A549 (cell line): ENCODE results near the gene NCOA6. TPM values are rescaled to one million over a fixed set of nuclear protein-coding genes. Genes with fewer than 3 reads are reported as not detected.

Experiments
- ATAC-seq, 2 experiments: fragments of 200-7000 bp in 1 of 2; fragments of >200 bp in 1 of 2; cut with Nextera tagmentation in 1 of 2; cut with Tn5 transposase in 1 of 2; 3 replicates each; pipeline versions ENCODE4 v1.8.0 to v1.9.1; 2018 to 2020; ENCODE audit warnings: mild to moderate bottlenecking in 1 of 2, moderate library complexity in 1 of 2
- CTCF ChIA-PET: fragments of 300-600 bp; sonication (Branson Sonifier 250); formaldehyde crosslinking; extraction: SDS; loops from one replicate; lab custom pipeline; 2021; ENCODE audit warnings: antibody characterized with exemption, inconsistent platforms; lab: Yijun Ruan, JAX
- POLR2A ChIA-PET: fragments of 350-600 bp; formaldehyde crosslinking; extraction: SDS; loops from one replicate; lab custom pipeline; 2021; ENCODE audit warnings: antibody characterized with exemption, inconsistent platforms; lab: Yijun Ruan, JAX
- DNase-seq, 2 experiments: peaks; one replicate each; pipeline versions ENCODE4 v3.0.0 to v3.0.0-alpha.2; 2011 to 2016; ENCODE audit warnings: low read depth in 1 of 2, low spot score in 1 of 2
- FAIRE-seq: peaks from 2 replicates; lab custom pipeline; 2011; peaks lifted over from hg19 to GRCh38; lab: Jason Lieb, UNC
- H3K27ac ChIP-seq, 2 experiments: fragments of >200 bp; sonication (Bioruptor Twin); formaldehyde crosslinking; 3 replicates each; pipeline ENCODE4 v1.5.1; 2016 to 2017
- H3K4me1 ChIP-seq: fragments of >200 bp; sonication (Bioruptor Twin); formaldehyde crosslinking; 3 replicates; pipeline ENCODE4 v1.6.1; 2016
- H3K4me2 ChIP-seq: fragments of >200 bp; sonication (Bioruptor Twin); formaldehyde crosslinking; 3 replicates; pipeline ENCODE4 v1.6.1; 2016
- H3K4me3 ChIP-seq: fragments of >200 bp; sonication (Bioruptor Twin); formaldehyde crosslinking; 3 replicates; pipeline ENCODE4 v1.5.1; 2016
- H3K9me3 ChIP-seq: fragments of >200 bp; sonication (Bioruptor Twin); formaldehyde crosslinking; 3 replicates; pipeline ENCODE4 v1.6.1; 2016
- ATOH8 ChIP-seq: fragments of 250-450 bp; sonication (Bioruptor Pico); IDR thresholded peaks from 2 replicates; pipeline ENCODE4 v1.5.0; 2020; ENCODE audit warnings: low read depth, mild to moderate bottlenecking, moderate library complexity
- BCL3 ChIP-seq: fragments of >200 bp; sonication (Bioruptor Twin); formaldehyde crosslinking; IDR thresholded peaks from 3 replicates; pipeline ENCODE4 v1.6.1; 2016
- BHLHE40 ChIP-seq: IDR thresholded peaks from 2 replicates; pipeline ENCODE4 v1.6.1; 2012; ENCODE audit warnings: low read depth, low read length, inconsistent platforms
- CBX8 ChIP-seq: fragments of 200-600 bp; sonication (generic); IDR thresholded peaks from 2 replicates; pipeline ENCODE4 v1.6.1; 2016
- CEBPB ChIP-seq, 2 experiments: fragments of >200 bp in 1 of 2; sonication (Bioruptor Twin) in 1 of 2; formaldehyde crosslinking in 1 of 2; IDR thresholded peaks; 2 replicates each; pipeline ENCODE4 v1.6.1; 2012 to 2016
- CTCF ChIP-seq: fragments of >200 bp; sonication (Bioruptor Twin); formaldehyde crosslinking; IDR thresholded peaks from 3 replicates; pipeline ENCODE4 v1.5.1; 2016
- EHMT2 ChIP-seq: fragments of 200-600 bp; sonication (generic); IDR thresholded peaks from 2 replicates; pipeline ENCODE4 v1.6.1; 2016; ENCODE audit warnings: antibody characterized with exemption, low read depth, mild to moderate bottlenecking, moderate library complexity
- ELK1 ChIP-seq: fragments of 150-350 bp; IDR thresholded peaks from 2 replicates; pipeline ENCODE4 v1.6.1; 2014; ENCODE audit warnings: low read depth, mild to moderate bottlenecking, low read length
- EP300 ChIP-seq, 2 experiments: fragments of >200 bp; sonication (Bioruptor Twin); formaldehyde crosslinking; IDR thresholded peaks; 2 replicates in 1 of 2; 3 replicates in 1 of 2; pipeline ENCODE4 v1.6.1; 2016 to 2017
- ESRRA ChIP-seq: fragments of 150-350 bp; IDR thresholded peaks from 2 replicates; pipeline ENCODE4 v1.6.1; 2014; ENCODE audit warnings: mild to moderate bottlenecking, low read length, borderline replicate concordance
- FOSL2 ChIP-seq, 2 experiments: fragments of 450-650 bp in 1 of 2; fragments of >200 bp in 1 of 2; sonication (Bioruptor Twin) in 1 of 2; formaldehyde crosslinking; IDR thresholded peaks; 2 replicates each; pipeline versions ENCODE4 v1.5.0 to v1.6.1; 2016 to 2020; ENCODE audit warnings: mild to moderate bottlenecking in 1 of 2, moderate library complexity in 1 of 2
- GATA3 ChIP-seq: IDR thresholded peaks from 2 replicates; pipeline ENCODE4 v1.6.1; 2012; ENCODE audit warnings: borderline replicate concordance
- HEYL ChIP-seq: fragments of 250-450 bp; sonication (Bioruptor Pico); IDR thresholded peaks from 2 replicates; pipeline ENCODE4 v1.8.0; 2021; ENCODE audit warnings: mild to moderate bottlenecking, moderate library complexity
- JUNB ChIP-seq: fragments of >200 bp; sonication (Bioruptor Twin); formaldehyde crosslinking; IDR thresholded peaks from 2 replicates; pipeline ENCODE4 v1.6.1; 2016
- KDM5A ChIP-seq: fragments of 200-600 bp; sonication (generic); IDR thresholded peaks from 2 replicates; pipeline ENCODE4 v1.6.1; 2016; ENCODE audit warnings: antibody characterized with exemption, mild to moderate bottlenecking
- MAZ ChIP-seq: fragments of 150-350 bp; IDR thresholded peaks from 2 replicates; pipeline ENCODE4 v1.6.1; 2014; ENCODE audit warnings: antibody characterized with exemption, low read depth, low read length, borderline replicate concordance
- POLR2AphosphoS2 ChIP-seq: conservative IDR thresholded peaks from 2 replicates; pipeline ENCODE4 v1.6.1; 2012; ENCODE audit warnings: low read length, improper control_type of control experiment, inconsistent platforms
- RAD21 ChIP-seq, 2 experiments: fragments of >200 bp in 1 of 2; sonication (Bioruptor Twin) in 1 of 2; formaldehyde crosslinking in 1 of 2; IDR thresholded peaks in 1 of 2; conservative IDR thresholded peaks in 1 of 2; 2 replicates in 1 of 2; 3 replicates in 1 of 2; pipeline ENCODE4 v1.6.1; 2012 to 2018; ENCODE audit warnings: inconsistent platforms in 1 of 2
- RFX5 ChIP-seq: fragments of 450-650 bp; IDR thresholded peaks from 2 replicates; pipeline ENCODE4 v1.7.1; 2014; ENCODE audit warnings: antibody characterized with exemption, mild to moderate bottlenecking, moderate library complexity
- SMC3 ChIP-seq: fragments of >200 bp; sonication (Bioruptor Twin); formaldehyde crosslinking; IDR thresholded peaks from 3 replicates; pipeline ENCODE4 v1.6.1; 2018; ENCODE audit warnings: inconsistent platforms
- ZSCAN20 ChIP-seq: fragments of 250-450 bp; sonication (Bioruptor Pico); IDR thresholded peaks from 2 replicates; pipeline ENCODE4 v1.8.0; 2022; ENCODE audit warnings: mild to moderate bottlenecking, moderate library complexity
- WGBS: methylation state at CpG from one replicate; pipeline ENCODE4 v1.1.6; 2017; ENCODE audit errors: missing lambda C conversion rate; 5-methylcytosine and 5-hydroxymethylcytosine counted together
- polyA plus RNA-seq, 4 experiments: library from polyadenylated mRNA; depleted of rRNA in 3 of 4; stranded (reverse); fragments of >200 nt; fragmentation: RNase III in 1 of 4; extraction: RNeasy Plus Mini Kit Qiagen cat#74134 plus additional on column Dnase treatment in 1 of 4; gene quantifications; 2 replicates in 3 of 4; 3 replicates in 1 of 4; pipeline ENCODE4 v1.2.3, GENCODE V29; 2011 to 2017
- TF ChIP-seq, protein P1 (sequence below): IDR thresholded peaks from 2 replicates; pipeline ENCODE4 v1.6.1; 2012
- TF ChIP-seq, protein P2 (sequence below): IDR thresholded peaks from 2 replicates; pipeline ENCODE4 v1.6.1; 2012; ENCODE audit warnings: low read depth, borderline replicate concordance

NCOA6 gene
- polyA plus RNA-seq, 2 of the 4 experiments (the other 2 are of a cell fraction), result 15.8 to 18.0 TPM

DNA sequence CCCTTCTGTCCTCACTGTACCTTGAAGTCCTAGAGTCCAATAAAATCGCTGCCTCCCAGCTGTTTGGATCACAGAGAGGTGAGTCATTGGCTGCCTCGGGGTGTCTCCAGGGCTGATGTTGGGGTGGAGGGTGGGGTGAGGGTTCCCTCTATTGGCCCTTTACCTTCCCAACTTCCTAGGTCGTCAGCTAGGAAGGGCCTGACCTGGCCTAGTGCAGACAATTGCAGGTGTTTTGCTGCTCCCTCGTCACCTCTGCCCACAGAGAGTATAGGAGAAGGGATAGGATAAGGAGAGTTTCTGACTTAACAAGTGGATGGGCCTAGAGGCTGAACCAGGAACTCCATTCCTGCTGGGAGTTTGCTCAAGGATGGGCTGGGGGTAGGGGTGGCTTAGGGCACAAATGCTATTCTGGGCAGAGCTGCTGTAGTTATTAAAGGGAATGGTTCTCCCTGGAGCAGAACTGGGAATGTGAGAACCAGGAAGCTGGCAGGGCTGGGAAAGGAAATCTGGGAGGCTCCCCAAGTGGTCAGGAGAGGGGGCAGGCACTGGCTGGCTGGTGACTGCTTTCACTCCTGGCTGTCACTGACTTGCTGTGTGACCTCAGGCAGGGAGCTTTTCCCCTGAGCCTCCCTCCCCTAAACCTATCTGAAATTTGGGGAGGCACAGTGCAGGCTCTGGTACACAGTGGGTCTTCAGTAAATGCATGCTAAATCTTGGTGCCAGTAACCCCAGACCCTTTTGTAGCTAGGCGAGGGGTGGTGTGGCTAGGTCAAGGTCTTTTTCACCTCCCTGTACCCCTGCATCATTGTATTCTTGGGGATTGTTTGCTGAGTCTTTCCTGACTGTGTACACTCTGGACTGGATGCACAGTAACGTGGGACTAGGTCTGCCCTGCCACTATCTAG, 119.8 kb downstream of the NCOA6 start:
- ATAC-seq, result peak in 1 of 2 experiments; percentile 5; a peak in 2 of 6 replicates
- no peak for FAIRE-seq
- WGBS, result 38% methylated on average over 6 of the region's 6 CpGs
- no peak overlapping the region for H3K4me3 ChIP-seq
- POLR2A ChIA-PET, result interaction anchor here (1.5 kb wide), 1 partner anchor 126 kb away, joined by 3 read pairs; no protein-coding TSS in a partner anchor
- TF ChIP-seq BHLHE40 (no peak), HEYL (no peak), FOSL2 (IDR thresholded peaks at IDR 0.05) (no peak), FOSL2 (CRISPR knock-in tag; IDR thresholded peaks at IDR 0.05) (peak; percentile 78), ESRRA (peak; percentile 43; the same call in 1 of the 2 replicates), SMC3 (peak; percentile 24; the same call in 2 of the 3 replicates), CTCF (peak; percentile 28; the same call in 2 of the 3 replicates), ELK1 (no peak), MAZ (no peak), RAD21 (conservative IDR thresholded peaks at IDR 0.05 in 1 of 2, IDR thresholded peaks at IDR 0.05 in 1 of 2) (peak; percentile 38 to 47; a peak in 4 of 5 replicates)
- TF ChIP-seq, protein P1, sequence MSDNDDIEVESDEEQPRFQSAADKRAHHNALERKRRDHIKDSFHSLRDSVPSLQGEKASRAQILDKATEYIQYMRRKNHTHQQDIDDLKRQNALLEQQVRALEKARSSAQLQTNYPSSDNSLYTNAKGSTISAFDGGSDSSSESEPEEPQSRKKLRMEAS, result no peak
- TF ChIP-seq, all 56 proteins: peak for 5
- peak; percentile 37 to 65 for DNase-seq
- H3K9me3 ChIP-seq, result no peaks in the 10 kb centered on the region
- CTCF ChIA-PET, result interaction anchor here (0.8 to 8.6 kb wide), 11 partner anchors 17 to 515 kb away, joined by 3 to 108 read pairs (median 4); no protein-coding TSS in a partner anchor
- H3K4me1 ChIP-seq, result peaks cover 32% of the 10 kb centered on the region
- H3K27ac ChIP-seq, result peak overlapping the region; percentile 9 to 93; a peak in 5 of 6 replicates
- H3K4me2 ChIP-seq, result peak overlapping the region; percentile 99

DNA sequence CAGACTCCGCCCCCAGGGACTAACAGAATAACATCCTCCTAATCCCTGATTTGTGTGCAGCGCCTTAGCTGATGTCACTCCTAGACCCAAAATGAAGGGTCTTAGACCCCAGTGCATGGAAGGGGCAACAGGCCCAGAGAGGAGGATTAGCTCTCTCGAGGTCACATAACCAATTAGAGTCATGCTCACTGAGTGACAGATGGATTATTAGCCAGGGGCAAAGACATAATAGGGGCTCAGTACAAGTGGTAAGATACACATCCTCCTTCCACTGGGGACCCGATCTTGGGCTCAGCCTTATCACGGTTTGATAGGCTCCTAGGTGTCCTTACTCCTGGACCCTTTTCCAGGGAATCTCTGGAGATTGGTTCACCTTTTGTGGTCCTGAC, 120.4 kb downstream of the NCOA6 start:
- Histone ChIP-seq H3K4me3 (peak overlapping the region; percentile 94), H3K4me1 (peaks cover 26% of the 10 kb centered on the region), H3K27ac (peak overlapping the region; percentile 80 to 93), H3K4me2 (peak overlapping the region; percentile 99), H3K9me3 (no peaks in the 10 kb centered on the region)
- ChIA-PET CTCF (interaction anchor here (1.2 to 8.6 kb wide), 7 partner anchors 16 to 514 kb away, joined by 3 to 108 read pairs (median 5); no protein-coding TSS in a partner anchor), POLR2A (interaction anchor here (1.5 kb wide), 1 partner anchor 126 kb away, joined by 3 read pairs; no protein-coding TSS in a partner anchor)
- ATAC-seq, result no peak
- TF ChIP-seq RAD21 (conservative IDR thresholded peaks at IDR 0.05 in 1 of 2, IDR thresholded peaks at IDR 0.05 in 1 of 2), result no peak
- no peak for TF ChIP-seq EHMT2
- TF ChIP-seq RFX5, result no peak
- TF ChIP-seq ZSCAN20 (CRISPR knock-in tag), result no peak
- TF ChIP-seq CBX8, result no peak
- TF ChIP-seq SMC3, result no peak
- no peak for TF ChIP-seq GATA3
- TF ChIP-seq, protein P2, sequence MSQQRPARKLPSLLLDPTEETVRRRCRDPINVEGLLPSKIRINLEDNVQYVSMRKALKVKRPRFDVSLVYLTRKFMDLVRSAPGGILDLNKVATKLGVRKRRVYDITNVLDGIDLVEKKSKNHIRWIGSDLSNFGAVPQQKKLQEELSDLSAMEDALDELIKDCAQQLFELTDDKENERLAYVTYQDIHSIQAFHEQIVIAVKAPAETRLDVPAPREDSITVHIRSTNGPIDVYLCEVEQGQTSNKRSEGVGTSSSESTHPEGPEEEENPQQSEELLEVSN, result no peak
- TF ChIP-seq CEBPB (IDR thresholded peaks at IDR 0.05), result no peak
- TF ChIP-seq EP300 (IDR thresholded peaks at IDR 0.05), result no peak
- TF ChIP-seq BCL3, result no peak
- TF ChIP-seq JUNB, result no peak
- TF ChIP-seq KDM5A, result no peak
- TF ChIP-seq, protein P1, result no peak
- no peak for TF ChIP-seq ESRRA
- no peak for TF ChIP-seq POLR2AphosphoS2
- TF ChIP-seq ATOH8, result no peak
- FAIRE-seq, result no peak
- DNase-seq, result no peak
- WGBS, result 33% methylated on average over 5 of the region's 5 CpGs
